ENCODE results near the gene CLCN7.

GRCh38 chr16:1429631-1430030 lies 45.2 kb downstream of the CLCN7 start:
- TF ChIP-seq POLR2A (IDR thresholded peaks at IDR 0.05) (no peak), CTCF (IDR thresholded peaks at IDR 0.05) (no peak)

Measured in heart left ventricle (tissue), 13 donors.